LNCaP clone FGC (cell line): Measurements from ENCODE around the gene LNX1.
A peak's percentile ranks its signal among the peaks of the same experiment; 100 is the strongest.

Experiments
- DNase-seq: peaks from one replicate; pipeline ENCODE4 v3.0.0-alpha.2; 2011; ENCODE audit warnings: low read depth
- H3K4me3 ChIP-seq: 2 replicates; pipeline ENCODE4 v1.5.1; 2011; ENCODE audit warnings: mild to moderate bottlenecking, low read depth, low read length, control low read depth
- TF ChIP-seq, protein P1 (sequence below): IDR thresholded peaks from 2 replicates; pipeline ENCODE4 v1.5.1; 2012; ENCODE audit warnings: mild to moderate bottlenecking; ENCODE audit not compliant: control insufficient read depth, insufficient read depth; ENCODE audit errors: extremely low read depth

Gene LNX1

DNA sequence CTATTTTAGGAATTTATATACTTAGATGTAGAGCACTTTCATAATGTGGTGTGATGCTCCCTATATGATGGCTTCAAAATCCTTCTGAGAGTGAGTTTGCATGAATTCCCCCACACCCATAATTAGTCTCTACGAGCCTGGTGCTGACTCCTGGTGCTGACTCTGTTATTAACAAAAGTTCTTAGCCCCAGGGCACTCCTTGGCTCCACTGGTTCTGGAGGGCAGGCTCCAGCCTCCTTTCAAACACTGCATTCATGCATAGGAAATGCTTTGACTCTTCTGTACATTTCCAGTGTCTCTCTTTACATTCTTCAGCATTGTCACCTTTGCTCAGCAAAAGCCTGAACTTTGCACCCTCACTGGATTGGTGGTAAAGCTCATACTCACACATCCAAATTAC, 64.0 kb downstream of the LNX1 start:
- TF ChIP-seq, protein P1, sequence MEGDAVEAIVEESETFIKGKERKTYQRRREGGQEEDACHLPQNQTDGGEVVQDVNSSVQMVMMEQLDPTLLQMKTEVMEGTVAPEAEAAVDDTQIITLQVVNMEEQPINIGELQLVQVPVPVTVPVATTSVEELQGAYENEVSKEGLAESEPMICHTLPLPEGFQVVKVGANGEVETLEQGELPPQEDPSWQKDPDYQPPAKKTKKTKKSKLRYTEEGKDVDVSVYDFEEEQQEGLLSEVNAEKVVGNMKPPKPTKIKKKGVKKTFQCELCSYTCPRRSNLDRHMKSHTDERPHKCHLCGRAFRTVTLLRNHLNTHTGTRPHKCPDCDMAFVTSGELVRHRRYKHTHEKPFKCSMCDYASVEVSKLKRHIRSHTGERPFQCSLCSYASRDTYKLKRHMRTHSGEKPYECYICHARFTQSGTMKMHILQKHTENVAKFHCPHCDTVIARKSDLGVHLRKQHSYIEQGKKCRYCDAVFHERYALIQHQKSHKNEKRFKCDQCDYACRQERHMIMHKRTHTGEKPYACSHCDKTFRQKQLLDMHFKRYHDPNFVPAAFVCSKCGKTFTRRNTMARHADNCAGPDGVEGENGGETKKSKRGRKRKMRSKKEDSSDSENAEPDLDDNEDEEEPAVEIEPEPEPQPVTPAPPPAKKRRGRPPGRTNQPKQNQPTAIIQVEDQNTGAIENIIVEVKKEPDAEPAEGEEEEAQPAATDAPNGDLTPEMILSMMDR: no peak
- DNase-seq: no peak

GRCh38 chr4:53522334-53522733, 69.0 kb downstream of the LNX1 start:
- no peak overlapping the region for H3K4me3 ChIP-seq
- TF ChIP-seq, protein P1: no peak
- DNase-seq: peak; percentile 85

More for the DNA sequence above, 64.0 kb downstream of the LNX1 start:
- no peak overlapping the region for H3K4me3 ChIP-seq

GRCh38 chr4:53520116-53520515, 71.2 kb downstream of the LNX1 start:
- TF ChIP-seq, protein P1: no peak
- H3K4me3 ChIP-seq: no peak overlapping the region
- no peak for DNase-seq

- no peak overlapping the region for H3K4me3 ChIP-seq
- DNase-seq: no peak
- TF ChIP-seq, protein P1: no peak
Measured at GRCh38 chr4:53518807-53519206, 72.5 kb downstream of the LNX1 start.

DNA sequence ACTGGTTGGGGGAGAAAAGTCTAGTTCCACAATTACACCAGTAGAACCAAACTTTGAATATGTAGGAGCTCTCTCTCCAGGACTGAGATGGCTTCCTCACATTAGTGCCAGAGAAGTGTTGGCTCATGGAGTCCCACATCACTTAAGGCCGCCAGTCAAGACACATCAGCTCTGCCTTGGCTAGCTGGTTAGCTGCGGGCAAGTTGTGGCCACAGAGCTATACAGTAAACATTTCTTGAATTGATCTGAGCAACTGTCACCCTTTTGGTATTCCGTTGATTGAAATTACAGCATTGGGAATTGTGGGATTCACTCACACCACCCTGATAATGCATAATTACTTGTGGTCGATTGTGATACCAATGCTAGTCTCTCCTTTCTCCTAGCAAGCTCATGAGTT, 76.2 kb downstream of the LNX1 start:
- TF ChIP-seq, protein P1: no peak
- no peak overlapping the region for H3K4me3 ChIP-seq
- no peak for DNase-seq

- H3K4me3 ChIP-seq: no peak overlapping the region
- no peak for DNase-seq
- TF ChIP-seq, protein P1: no peak
Measured at GRCh38 chr4:53514509-53514908, 76.8 kb downstream of the LNX1 start.

DNA sequence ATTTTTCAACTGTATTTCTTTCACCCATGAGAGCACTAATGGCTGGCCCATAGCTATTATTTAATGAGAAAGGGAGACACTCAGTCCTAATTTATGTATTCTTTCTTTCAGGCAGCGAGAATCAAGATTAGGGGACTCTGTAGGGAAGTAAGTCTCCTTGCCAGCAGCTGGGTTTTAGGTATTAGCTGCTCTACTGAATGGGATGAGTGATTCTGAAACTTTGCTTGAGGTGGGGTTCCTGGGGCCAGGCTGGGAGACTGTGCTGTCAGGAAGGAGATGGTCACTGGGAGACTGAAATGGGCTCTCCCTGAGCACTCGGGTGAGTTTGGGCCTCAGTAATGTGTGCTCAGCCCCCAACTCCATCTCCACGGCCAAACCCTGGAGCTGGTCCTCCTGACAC, 78.7 kb downstream of the LNX1 start:
- no peak for DNase-seq
- TF ChIP-seq, protein P1: no peak
- H3K4me3 ChIP-seq: no peak overlapping the region
